Measurements from ENCODE around the gene CNTN5.

Gene CNTN5

DNA sequence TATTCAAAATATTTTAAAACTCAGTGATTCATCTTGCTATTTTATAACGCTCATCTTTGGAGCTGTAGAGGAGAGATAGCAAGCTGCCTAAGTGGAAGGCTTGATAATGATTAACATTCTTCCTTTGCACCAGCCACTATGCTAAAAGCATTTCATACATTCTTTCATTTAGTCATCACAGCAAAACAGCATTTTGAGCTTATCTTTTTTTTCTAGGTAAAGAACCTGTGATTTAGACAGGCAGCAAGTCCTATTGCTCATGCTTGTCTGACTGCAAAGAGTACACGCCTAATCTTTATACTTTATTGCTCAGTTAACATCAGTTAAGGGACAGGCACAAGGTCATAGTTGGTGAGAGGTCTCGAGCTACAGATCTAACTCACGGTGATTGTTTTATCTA is 953.2 kb downstream of the CNTN5 start:
- no peak for DNase-seq

DNA sequence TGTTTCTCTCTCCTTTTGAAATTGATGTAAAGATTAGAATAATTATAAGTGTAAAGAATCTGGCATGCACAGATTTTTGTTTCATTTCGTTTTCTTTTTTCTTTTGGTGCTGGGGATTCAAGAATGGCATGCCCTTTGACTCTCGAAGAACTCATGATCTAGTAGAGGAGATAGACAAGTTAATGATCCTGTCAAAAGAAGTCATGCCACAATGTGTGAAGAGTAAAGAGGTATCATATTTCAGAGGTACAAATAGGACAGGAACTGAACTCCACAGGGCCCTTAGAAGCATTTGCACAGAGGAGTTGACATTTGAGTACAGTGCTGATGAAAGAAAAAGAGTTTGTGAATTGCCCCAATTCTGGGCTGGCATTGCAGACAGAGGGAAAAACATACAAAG is 958.3 kb downstream of the CNTN5 start:
- no peak for DNase-seq

- DNase-seq, result no peak
These were observed 967.2 kb downstream of the CNTN5 start for GRCh38 chr11:99987821-99988470.

GRCh38 chr11:99988471-99988837 is 967.7 kb downstream of the CNTN5 start:
- DNase-seq, result no peak

- no peak for DNase-seq
These were observed 983.2 kb downstream of the CNTN5 start for GRCh38 chr11:100003985-100004384.

DNA sequence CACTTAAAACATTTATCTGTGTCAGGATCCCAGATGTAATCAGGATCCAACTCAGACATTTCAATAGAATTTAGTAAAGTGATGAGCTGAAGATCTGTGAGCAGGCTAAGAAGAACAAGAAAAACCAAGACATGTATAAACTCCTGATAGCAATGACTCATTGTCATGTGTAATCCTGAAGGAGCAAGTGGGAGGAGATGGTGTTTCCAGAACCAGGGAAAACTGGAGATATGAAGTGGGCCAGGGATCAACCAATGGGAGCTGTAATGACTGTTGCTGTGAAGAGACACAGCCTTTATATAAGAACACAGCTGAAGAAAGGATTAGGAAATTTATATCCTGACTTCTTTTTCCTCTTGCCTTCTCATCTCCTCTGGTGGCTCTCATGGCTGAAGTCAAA is 983.8 kb downstream of the CNTN5 start:
- DNase-seq, result no peak

- DNase-seq, result no peak
These were observed 987.7 kb downstream of the CNTN5 start for GRCh38 chr11:100008417-100008816.

- DNase-seq, result no peak
These were observed 989.0 kb downstream of the CNTN5 start for GRCh38 chr11:100009728-100010127.

- no peak for DNase-seq
These were observed 989.6 kb downstream of the CNTN5 start for GRCh38 chr11:100010393-100010792.

GRCh38 chr11:100011697-100012096 is 990.9 kb downstream of the CNTN5 start:
- no peak for DNase-seq

- DNase-seq, result no peak
These were observed 992.3 kb downstream of the CNTN5 start for GRCh38 chr11:100013011-100013410.

DNA sequence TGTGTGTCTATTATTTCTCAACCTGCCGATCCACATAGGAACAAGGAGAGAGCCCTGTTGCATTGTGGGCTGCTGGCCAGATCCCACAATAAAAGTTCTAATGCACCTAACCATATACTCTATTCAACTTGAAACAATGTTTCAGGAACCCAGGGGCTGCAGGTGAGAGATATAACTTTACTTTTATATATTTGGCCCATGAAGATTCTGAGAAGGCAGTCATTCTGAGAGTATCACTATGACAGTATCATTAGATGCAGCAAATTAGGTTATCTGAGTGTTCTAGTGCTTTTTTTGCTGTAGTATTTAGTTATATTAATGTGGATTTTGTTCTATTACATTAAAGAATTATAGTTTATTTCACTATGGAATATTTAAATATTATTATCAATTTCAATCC is 1011.2 kb downstream of the CNTN5 start:
- no peak for DNase-seq

DNA sequence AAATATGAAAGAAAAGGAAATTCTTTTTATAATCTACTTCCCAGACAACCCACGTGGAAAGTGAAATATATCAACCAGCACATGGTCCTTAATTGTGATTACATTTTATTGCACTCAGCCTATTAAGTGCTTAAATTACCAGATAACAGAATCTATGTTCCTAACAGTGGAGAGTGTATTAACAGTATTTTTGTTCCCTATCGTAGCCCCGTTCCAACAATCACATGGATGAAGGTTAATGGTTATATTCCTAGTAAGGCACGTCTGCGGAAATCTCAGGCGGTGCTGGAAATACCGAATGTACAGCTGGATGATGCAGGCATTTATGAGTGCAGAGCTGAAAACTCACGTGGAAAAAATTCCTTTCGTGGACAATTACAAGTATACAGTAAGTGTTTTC is 1040.3 kb downstream of the CNTN5 start:
- no peak for DNase-seq

DNA sequence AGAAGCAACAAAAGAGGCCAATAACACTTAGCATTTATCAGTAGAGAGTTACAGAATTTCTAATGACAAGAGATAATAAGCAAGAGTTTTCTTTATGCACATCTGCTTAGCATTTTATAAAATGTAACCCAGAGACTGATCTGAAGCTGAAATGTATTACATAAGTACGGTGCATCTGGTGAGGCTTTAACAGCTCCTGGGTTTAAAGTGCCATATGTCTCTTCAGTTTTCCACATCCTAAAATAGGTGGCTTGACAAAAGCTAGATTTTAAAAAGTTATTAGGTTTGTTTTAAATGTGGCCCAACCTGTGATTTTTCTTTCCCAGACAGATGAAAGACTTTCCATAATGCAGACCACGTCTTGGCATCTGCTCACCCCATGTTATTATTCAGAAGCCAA is 1045.7 kb downstream of the CNTN5 start:
- no peak for DNase-seq

GRCh38 chr11:100068116-100068515 is 1047.4 kb downstream of the CNTN5 start:
- DNase-seq, result no peak

- no peak for DNase-seq
These were observed 1051.4 kb downstream of the CNTN5 start for GRCh38 chr11:100072131-100072530.

DNA sequence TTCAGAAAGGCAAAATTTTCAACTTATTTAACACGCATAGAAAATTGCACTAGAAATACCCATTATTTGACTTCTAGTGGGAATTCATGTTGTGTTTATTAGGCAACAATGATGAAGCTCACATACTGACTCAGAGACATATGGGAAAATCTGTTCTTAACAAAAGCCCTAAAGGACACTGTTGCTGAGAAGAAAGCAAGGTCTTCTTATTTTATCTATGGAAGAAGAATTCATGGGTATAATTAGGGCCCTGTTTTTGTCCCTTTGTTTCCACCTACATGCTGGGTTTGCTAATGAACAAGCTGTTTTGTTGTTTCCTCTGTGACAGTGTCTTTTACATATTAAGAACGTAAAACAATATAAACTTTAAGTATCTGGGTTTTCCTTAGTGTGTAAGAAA is 1059.6 kb downstream of the CNTN5 start:
- no peak for DNase-seq

- no peak for DNase-seq
These were observed 1060.1 kb downstream of the CNTN5 start for GRCh38 chr11:100080821-100081220.

GRCh38 chr11:100093698-100094097 is 1072.9 kb downstream of the CNTN5 start:
- no peak for DNase-seq

DNA sequence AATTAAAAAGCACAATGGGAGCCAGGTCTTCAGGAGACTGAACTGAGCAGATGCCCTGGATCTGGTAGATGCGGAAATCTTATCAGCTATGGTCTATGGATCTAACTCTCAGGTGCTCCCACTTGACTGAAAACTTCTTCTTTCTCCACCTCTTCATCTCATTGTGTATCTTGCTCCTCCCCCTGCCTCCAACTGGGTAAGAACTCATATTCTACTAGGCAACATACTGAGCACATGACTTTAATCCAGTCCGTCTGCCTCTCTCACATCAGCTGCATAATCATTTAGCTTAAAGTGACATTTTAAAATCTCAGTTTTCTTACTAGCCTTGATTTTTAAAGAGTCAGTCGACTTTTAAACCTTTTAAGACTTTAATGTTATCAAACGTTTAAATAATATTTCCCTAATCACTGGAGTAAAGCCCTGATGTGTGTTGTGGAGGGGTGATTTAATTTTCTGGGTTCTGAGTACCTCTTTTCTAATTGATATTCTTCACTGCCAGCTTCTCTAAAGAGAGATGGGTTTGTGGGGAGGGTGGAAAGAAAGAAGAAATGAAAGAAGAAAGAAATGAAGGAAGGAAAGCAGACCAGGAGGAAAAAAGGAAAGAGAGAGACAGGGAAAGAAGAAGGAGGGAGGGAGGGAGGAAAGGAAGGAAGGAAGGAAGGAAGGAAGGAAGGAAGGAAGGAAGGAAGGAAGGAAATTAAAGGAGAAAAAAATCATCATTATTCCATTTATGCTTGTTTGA is 1073.5 kb downstream of the CNTN5 start:
- no peak for DNase-seq

DNA sequence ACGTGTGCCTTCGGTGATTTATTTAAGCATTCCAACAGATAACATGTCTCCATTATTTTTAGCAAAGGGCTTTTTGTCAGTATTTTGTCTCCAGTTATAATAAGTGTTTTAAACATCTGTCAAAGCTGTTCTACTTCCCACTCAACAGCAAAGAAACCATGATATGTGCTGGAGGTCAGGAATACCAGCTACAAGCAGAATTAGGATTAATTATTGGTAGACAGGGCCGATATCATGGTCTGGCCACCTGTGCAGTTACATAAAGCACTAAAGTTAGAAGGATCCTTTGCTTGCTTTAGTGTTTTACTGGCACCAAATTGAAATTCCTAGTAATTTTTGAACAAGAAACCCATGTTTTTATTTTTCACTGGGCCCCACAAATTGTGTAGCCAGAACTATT is 1075.1 kb downstream of the CNTN5 start:
- no peak for DNase-seq

DNA sequence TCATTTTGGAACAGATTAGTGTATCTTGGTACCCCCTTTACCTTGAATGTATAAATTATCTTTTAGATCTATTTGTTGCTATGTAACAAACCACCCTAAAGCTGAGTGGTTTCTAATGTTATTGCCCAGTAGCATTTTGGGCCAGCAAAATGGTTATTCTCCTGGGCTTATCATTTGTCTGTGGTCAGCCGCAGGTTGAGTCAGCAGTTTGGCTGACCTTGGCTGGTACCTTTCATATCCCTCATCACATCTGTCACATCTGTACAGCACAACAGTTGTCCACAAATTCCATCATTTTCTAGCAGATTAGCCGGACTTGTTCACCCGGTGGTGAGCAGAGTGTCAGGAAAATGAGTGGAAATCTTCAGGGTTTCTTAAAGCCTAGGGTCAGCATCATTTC is 1077.8 kb downstream of the CNTN5 start:
- DNase-seq, result no peak

GRCh38 chr11:100105255-100105981 is 1084.7 kb downstream of the CNTN5 start:
- DNase-seq, result no peak

GRCh38 chr11:100105982-100106358 is 1085.2 kb downstream of the CNTN5 start:
- DNase-seq, result no peak
